GM12875 (cell line): Measurements from ENCODE around the gene ZNF699.
"Not testable (repeated sequence)": the region's sequence is repeated elsewhere in the genome, so short reads cannot be mapped to it uniquely, and the experiment has no call there.

ENCODE experiments used
- H3K4me3 ChIP-seq: one replicate; pipeline ENCODE4 v1.5.1; 2011; ENCODE audit warnings: low read depth, low read length, control low read depth
- CTCF ChIP-seq: IDR thresholded peaks from 2 replicates; pipeline ENCODE4 v1.5.1; 2011; ENCODE audit warnings: low read depth, mild to moderate bottlenecking, control low read depth, inconsistent platforms, low read length, moderate library complexity, borderline replicate concordance; ENCODE audit not compliant: insufficient read depth

The ZNF699 gene

GRCh38 chr19:9342610-9343304 is 33.1 kb upstream of the ZNF699 start:
- no peak for TF ChIP-seq CTCF
- H3K4me3 ChIP-seq = no peak overlapping the region

- TF ChIP-seq CTCF = no peak
- no peak overlapping the region for H3K4me3 ChIP-seq
These were observed 20.4 kb upstream of the ZNF699 start for GRCh38 chr19:9329999-9330398.

GRCh38 chr19:9324584-9324962 is 14.9 kb upstream of the ZNF699 start:
- no peak for TF ChIP-seq CTCF
- H3K4me3 ChIP-seq = peak overlapping the region; percentile 56

DNA sequence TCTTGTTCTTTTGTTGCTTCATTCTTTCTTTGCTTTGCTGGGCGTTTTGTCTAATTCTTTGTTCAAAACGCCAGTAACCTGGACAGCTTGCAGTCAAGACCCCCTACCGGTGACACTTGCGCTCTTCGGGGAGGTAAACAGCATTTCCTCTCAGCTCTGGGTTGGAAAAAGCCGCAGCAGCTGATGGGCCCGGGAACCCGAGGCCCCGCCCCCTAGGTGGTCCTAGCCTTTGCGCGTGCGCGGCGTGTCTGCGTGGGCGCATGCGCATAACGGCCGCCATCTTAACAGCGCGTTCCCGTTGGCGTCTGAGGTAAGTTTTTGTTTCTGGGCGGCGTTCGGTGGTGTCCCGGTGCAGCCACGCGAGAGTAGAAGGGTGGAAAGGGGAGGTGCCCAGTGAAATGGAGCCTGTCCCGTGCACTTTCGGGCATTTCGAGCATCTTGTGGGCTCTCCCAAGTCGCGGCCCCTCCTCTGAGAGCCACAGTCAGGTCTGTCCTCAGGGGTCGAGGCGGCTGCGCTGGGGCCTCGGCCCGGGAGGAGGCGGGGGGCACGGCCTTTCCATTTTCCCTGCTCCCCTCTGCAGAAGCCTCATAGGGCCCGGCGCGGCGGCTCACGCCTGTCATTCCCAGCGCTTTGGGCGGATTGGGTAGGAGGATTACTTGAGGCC is 14.4 kb upstream of the ZNF699 start, which contains the start of gene ZNF559:
Gene ZNF559, plus strand, starts transcription at position 261 of the 665 bp plus-strand sequence. CDS start 14,371 bp downstream, outside the sequence.
- H3K4me3 ChIP-seq = peak within 1 kb of the TSS; percentile 56
- TF ChIP-seq CTCF = peak; percentile 35; the same call in 1 of the 2 replicates

DNA sequence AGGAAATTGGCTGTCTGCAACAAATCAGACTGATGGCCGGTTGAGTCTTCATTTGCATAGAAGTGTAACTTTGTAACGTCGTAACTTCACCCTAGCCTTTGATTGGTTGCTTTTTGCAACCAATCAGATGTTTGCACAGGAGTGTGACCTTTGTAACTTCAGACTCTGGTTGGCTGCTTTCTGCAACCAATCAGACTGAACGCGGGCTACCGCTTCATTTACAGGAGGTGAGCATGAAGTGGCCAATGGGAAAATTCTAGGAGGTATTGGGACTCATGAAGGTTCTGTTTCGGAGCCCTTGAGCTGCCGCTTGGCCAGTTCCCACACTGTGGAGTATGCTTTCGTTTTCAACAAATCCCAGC is 13.9 kb upstream of the ZNF699 start:
- TF ChIP-seq CTCF = no peak
- H3K4me3 ChIP-seq = peak overlapping the region; percentile 46

DNA sequence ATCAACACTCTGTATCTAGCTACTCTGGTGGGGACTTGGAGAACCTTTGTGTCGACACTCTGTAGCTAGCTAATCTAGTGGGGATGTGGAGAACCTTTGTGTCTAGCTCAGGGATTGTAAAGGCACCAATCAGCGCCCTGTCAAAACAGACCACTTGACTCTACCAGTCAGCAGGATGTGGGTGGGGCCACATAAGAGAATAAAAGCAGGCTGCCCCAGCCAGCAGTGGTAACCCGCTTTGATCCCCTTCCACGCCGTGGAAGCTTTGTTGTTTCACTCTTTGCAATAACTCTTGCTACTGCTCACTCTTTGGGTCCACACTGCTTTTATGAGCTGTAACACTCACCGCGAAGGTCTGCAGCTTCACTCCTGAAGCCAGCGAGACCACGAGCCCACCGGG is 12.6 kb upstream of the ZNF699 start:
- not testable (repeated sequence) for H3K4me3 ChIP-seq

DNA sequence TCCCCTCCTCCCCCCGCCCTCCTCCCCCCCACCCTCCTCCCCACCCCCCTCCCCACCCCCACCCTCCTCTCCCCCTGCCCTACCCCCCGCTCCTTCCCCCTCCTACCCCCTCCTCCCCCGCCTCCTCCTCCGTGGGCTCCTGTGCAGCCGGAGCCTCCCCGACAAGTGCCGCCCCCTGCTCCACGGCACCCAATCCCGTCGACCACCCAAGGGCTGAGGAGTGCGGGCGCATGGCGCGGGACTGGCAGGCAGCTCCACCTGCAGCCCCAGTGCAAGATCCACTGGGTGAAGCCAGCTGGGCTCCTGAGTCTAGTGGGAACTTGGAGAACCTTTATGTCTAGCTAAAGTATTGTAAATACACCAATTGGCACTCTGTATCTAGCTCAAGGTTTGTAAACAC is 12.1 kb upstream of the ZNF699 start:
- H3K4me3 ChIP-seq = not testable (repeated sequence)

GRCh38 chr19:9321338-9321737 is 11.7 kb upstream of the ZNF699 start:
- no peak for TF ChIP-seq CTCF
- H3K4me3 ChIP-seq = no peak overlapping the region
